MM.1S (cell line): ENCODE results near the gene TRMT1.

Experiments used
- DNase-seq: peaks from one replicate; pipeline ENCODE4 v3.0.0-alpha.2; 2015
- H2AFZ ChIP-seq: fragments of 300-600 bp; sonication (generic); 2 replicates; pipeline ENCODE4 v1.6.0; 2016; ENCODE audit warnings: antibody characterized with exemption, low read length
- H3F3A ChIP-seq: fragments of 300-600 bp; sonication (generic); 2 replicates; pipeline ENCODE4 v1.6.1; 2016; ENCODE audit warnings: mild to moderate bottlenecking, antibody characterized with exemption, low read length, moderate library complexity, mixed read lengths; ENCODE audit not compliant: insufficient read depth
- H3K27ac ChIP-seq: fragments of 300-600 bp; sonication (generic); 2 replicates; pipeline ENCODE4 v1.5.1; 2016; ENCODE audit warnings: mild to moderate bottlenecking, low read length
- H3K27me3 ChIP-seq: fragments of 300-600 bp; sonication (generic); replicated peaks from 2 replicates; pipeline ENCODE4 v1.6.0; 2016; ENCODE audit warnings: low read length; ENCODE audit not compliant: insufficient read depth
- H3K36me3 ChIP-seq: fragments of 300-600 bp; sonication (generic); replicated peaks from 2 replicates; pipeline ENCODE4 v1.6.1; 2016; ENCODE audit warnings: mild to moderate bottlenecking, low read length, mixed read lengths; ENCODE audit not compliant: insufficient read depth
- H3K4me1 ChIP-seq: fragments of 300-600 bp; sonication (generic); 2 replicates; pipeline ENCODE4 v1.6.1; 2016; ENCODE audit warnings: low read length, mixed read lengths
- H3K4me2 ChIP-seq: fragments of 300-600 bp; sonication (generic); 2 replicates; pipeline ENCODE4 v1.6.0; 2016; ENCODE audit warnings: low read depth, low read length
- H3K4me3 ChIP-seq: fragments of 300-600 bp; sonication (generic); 2 replicates; pipeline ENCODE4 v1.5.1; 2016; ENCODE audit warnings: low read length, mixed read lengths
- H3K79me2 ChIP-seq: fragments of 300-600 bp; sonication (generic); 2 replicates; pipeline ENCODE4 v1.6.1; 2016; ENCODE audit warnings: mixed run types, low read length, mixed read lengths
- H3K9ac ChIP-seq: fragments of 300-600 bp; sonication (generic); 2 replicates; pipeline ENCODE4 v1.6.1; 2016; ENCODE audit warnings: low read length, mixed read lengths
- H3K9me2 ChIP-seq: fragments of 300-600 bp; sonication (generic); replicated peaks from 2 replicates; pipeline ENCODE4 v1.6.1; 2016; ENCODE audit warnings: mild to moderate bottlenecking, low read length, mixed read lengths; ENCODE audit not compliant: insufficient read depth
- H3K9me3 ChIP-seq: fragments of 300-600 bp; sonication (generic); replicated peaks from 2 replicates; pipeline ENCODE4 v1.6.1; 2016; ENCODE audit warnings: mild to moderate bottlenecking, low read length, mixed read lengths; ENCODE audit not compliant: insufficient read depth
- H4K20me1 ChIP-seq: fragments of 300-600 bp; sonication (generic); 2 replicates; pipeline ENCODE4 v1.6.1; 2016; ENCODE audit warnings: mild to moderate bottlenecking, low read length, moderate library complexity, mixed read lengths; ENCODE audit not compliant: insufficient read depth
- EZH2 ChIP-seq: fragments of 300-600 bp; sonication (generic); optimal IDR thresholded peaks from 2 replicates; pipeline ENCODE3; 2017; ENCODE audit warnings: low read depth, mild to moderate bottlenecking, antibody characterized with exemption, low read length, mixed read lengths
- EZH2phosphoT487 ChIP-seq: fragments of 300-600 bp; sonication (generic); IDR thresholded peaks from 2 replicates; pipeline ENCODE4 v1.6.1; 2018; ENCODE audit warnings: antibody characterized with exemption, low read length
- TF ChIP-seq, protein P1 (sequence below): fragments of 300-600 bp; sonication (generic); IDR thresholded peaks from 2 replicates; pipeline ENCODE4 v1.5.1; 2016; ENCODE audit warnings: antibody characterized with exemption, low read length, mixed read lengths

TRMT1 gene

DNA sequence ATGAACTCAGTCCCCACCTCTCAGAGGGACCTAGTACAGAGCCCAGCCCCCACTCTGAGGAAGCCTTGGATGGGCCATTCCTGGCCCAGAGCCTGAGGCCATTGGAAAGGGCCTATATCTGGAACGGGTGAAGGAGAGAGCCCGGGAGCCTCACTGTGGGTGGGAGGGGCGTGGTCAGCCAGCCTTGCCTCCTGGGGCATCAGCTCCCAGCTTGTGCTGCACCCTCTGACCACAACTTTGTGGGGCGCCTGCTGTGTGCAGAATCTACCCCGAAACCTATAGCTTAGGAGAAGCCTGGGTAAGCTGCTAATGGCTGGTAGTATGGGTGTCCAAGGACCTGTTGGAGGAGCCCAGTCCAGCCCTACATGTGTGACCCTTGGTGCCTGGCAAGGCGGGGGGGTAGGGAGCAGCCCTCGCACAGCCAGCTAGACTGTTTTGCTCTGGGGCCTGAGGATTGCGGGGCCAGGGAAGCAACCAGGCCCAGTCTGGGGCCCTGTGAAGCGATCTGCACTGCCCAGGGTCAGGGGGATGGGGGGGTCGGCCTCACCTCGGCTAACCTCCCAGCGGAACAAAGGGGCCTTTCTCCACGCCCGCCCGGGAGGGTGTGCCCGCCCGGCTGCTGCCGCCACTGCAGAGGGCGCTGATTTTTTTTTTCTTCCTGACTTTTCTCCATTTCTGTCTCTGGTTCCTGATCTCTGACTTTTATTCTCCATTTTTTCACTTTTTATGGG is 56.1 kb downstream of the TRMT1 start:
- no peak overlapping the region for H3K9ac ChIP-seq
- no peak overlapping the region for H3K4me3 ChIP-seq
- peaks cover 42% of the 10 kb centered on the region for H3K27me3 ChIP-seq
- H3K36me3 ChIP-seq: no peaks in the 10 kb centered on the region
- H3K9me3 ChIP-seq: no peaks in the 10 kb centered on the region
- DNase-seq: peak; percentile 14
- no peaks in the 10 kb centered on the region for H4K20me1 ChIP-seq
- H3K79me2 ChIP-seq: no peaks in the 10 kb centered on the region
- TF ChIP-seq EZH2phosphoT487 (no peak), EZH2 (no peak)
- TF ChIP-seq, protein P1, sequence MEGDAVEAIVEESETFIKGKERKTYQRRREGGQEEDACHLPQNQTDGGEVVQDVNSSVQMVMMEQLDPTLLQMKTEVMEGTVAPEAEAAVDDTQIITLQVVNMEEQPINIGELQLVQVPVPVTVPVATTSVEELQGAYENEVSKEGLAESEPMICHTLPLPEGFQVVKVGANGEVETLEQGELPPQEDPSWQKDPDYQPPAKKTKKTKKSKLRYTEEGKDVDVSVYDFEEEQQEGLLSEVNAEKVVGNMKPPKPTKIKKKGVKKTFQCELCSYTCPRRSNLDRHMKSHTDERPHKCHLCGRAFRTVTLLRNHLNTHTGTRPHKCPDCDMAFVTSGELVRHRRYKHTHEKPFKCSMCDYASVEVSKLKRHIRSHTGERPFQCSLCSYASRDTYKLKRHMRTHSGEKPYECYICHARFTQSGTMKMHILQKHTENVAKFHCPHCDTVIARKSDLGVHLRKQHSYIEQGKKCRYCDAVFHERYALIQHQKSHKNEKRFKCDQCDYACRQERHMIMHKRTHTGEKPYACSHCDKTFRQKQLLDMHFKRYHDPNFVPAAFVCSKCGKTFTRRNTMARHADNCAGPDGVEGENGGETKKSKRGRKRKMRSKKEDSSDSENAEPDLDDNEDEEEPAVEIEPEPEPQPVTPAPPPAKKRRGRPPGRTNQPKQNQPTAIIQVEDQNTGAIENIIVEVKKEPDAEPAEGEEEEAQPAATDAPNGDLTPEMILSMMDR: no peak
- no peak overlapping the region for H2AFZ ChIP-seq
- peak overlapping the region; percentile 97; the same call in 1 of the 2 replicates for H3K4me2 ChIP-seq
- no peaks in the 10 kb centered on the region for H3F3A ChIP-seq
- H3K4me1 ChIP-seq: no peaks in the 10 kb centered on the region
- no peak overlapping the region for H3K27ac ChIP-seq
- H3K9me2 ChIP-seq: no peaks in the 10 kb centered on the region

DNA sequence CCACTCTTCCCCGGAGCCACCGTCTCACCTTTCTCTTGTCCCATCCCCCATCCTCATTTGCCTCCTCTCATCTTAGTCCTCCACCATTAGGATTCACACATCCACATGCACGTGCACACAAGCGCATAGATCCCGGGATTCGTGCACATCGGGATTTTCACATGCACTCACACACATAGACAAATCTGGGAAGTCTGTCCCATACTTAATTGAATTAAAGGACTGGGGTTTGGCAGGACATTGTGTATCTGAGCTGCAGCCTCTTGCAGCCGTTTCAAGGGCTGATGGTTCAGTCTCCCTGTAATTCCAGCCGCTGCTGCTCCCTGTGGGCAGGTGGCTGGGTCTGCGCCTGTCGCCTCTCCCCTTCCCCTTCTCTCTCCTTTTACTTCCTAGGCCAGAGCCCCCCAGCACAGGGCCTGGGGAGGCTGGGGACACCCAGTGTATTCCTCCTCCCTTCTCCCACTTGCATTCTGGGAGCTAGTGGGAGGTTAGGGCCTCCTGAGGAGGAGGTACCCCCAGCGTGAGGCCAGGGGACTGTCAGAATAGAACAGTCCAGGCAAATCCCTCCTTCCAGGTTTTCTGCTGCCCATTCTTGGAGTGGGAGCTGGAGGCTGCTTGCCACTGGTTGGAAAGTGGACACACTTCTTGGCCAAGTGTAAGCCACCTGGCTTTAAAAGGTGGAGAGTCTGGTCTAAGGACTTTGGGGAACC is 57.4 kb downstream of the TRMT1 start:
- Histone ChIP-seq H3F3A (no peaks in the 10 kb centered on the region), H2AFZ (no peak overlapping the region), H3K4me1 (no peaks in the 10 kb centered on the region), H3K4me2 (no peak overlapping the region), H3K9ac (no peak overlapping the region), H3K9me2 (no peaks in the 10 kb centered on the region), H3K27ac (no peak overlapping the region), H3K4me3 (no peak overlapping the region), H3K27me3 (peaks cover 42% of the 10 kb centered on the region), H4K20me1 (no peaks in the 10 kb centered on the region), H3K9me3 (no peaks in the 10 kb centered on the region), H3K79me2 (no peaks in the 10 kb centered on the region), H3K36me3 (no peaks in the 10 kb centered on the region)
- TF ChIP-seq EZH2phosphoT487 (no peak), EZH2 (no peak)
- TF ChIP-seq, protein P1: no peak
- no peak for DNase-seq

GRCh38 chr19:13057744-13058143 is 58.8 kb downstream of the TRMT1 start:
- Histone ChIP-seq H3K4me3 (no peak overlapping the region), H3K36me3 (no peaks in the 10 kb centered on the region), H3F3A (no peaks in the 10 kb centered on the region), H3K9me2 (no peaks in the 10 kb centered on the region), H2AFZ (no peak overlapping the region), H3K4me1 (no peaks in the 10 kb centered on the region), H3K27ac (no peak overlapping the region), H3K27me3 (peaks cover 49% of the 10 kb centered on the region), H3K9me3 (no peaks in the 10 kb centered on the region), H3K4me2 (no peak overlapping the region), H3K79me2 (no peaks in the 10 kb centered on the region), H4K20me1 (no peaks in the 10 kb centered on the region), H3K9ac (no peak overlapping the region)
- TF ChIP-seq EZH2 (no peak), EZH2phosphoT487 (no peak)
- TF ChIP-seq, protein P1: no peak
- DNase-seq: no peak
